ENCODE measurements around the gene SLC19A1. TPM values are rescaled to one million over a fixed set of nuclear protein-coding genes. Genes with fewer than 3 reads are reported as not detected.

The SLC19A1 gene
- total and polyA plus RNA-seq, 8 donors, result 2.9 to 23.3 (median 5.3) TPM

DNA sequence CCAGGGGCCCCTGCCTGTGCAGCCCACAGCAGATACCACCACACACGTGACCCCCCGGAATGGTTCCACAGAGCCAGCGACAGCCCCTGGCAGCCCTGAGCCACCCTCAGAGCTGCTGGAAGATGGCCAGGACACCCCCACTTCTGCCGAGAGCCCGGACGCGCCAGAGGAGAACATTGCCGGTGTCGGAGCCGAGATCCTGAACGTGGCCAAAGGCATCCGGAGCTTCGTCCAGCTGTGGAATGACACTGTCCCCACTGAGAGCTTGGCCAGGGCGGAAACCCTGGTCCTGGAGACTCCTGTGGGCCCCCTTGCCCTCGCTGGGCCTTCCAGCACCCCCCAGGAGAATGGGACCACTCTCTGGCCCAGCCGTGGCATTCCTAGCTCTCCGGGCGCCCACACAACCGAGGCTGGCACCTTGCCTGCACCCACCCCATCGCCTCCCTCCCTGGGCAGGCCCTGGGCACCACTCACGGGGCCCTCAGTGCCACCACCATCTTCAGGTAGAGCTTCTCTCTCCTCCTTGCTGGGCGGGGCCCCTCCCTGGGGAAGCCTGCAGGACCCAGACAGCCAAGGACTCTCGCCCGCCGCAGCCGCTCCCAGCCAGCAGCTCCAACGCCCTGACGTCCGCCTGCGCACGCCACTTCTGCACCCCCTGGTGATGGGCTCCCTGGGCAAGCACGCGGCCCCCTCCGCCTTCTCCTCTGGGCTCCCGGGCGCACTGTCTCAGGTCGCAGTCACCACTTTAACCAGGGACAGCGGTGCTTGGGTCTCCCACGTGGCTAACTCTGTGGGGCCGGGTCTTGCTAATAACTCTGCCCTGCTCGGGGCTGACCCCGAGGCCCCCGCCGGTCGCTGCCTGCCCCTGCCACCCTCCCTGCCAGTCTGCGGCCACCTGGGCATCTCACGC, 86.3 kb downstream of the SLC19A1 start:
- no peaks in the 10 kb centered on the region for H3K9me3 ChIP-seq
- intact Hi-C loops (cut with DNase I; ENCODE audit: low total_unique reads), result no loop called here

DNA sequence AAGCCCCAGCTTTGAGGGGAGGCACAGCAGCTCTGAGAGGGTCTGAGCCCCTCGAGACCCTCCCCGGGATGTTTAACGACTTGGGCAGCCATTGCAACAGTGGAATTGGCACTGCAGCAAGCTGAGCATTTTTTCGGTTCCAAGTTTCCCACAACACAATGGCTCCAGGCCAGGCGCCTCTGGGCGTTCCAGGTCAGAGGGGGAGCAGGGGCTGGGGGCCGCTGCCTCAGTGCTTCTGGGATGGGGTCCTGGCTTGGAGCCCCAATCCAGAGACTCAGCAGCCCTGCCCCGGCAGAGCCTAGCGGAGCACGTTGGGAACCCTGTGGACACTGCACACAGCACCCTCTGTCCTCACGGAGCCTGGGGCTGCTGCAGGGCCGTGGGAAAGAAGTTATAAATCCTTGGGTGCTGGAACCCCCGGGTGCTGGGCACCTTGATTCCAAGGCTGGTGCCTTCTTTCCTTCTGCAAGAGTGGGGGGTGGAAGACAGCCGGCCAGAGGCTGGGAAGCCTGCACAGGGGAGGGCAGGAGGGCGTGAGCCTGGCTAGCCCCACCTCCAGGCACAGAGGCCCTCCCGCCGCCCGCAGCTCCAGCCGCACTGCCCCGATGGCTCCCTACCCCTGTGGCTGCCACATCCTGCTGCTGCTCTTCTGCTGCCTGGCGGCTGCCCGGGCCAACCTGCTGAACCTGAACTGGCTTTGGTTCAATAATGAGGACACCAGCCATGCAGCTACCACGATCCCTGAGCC, 87.1 kb downstream of the SLC19A1 start:
- Histone ChIP-seq H3K4me3 (peak overlapping the region; percentile 7 to 38 (median 32)), H3K9me3 (no peaks in the 10 kb centered on the region), H3K4me1 (peaks cover 18 to 33% (median 22%) of the 10 kb centered on the region in 4 donors), H3K27me3 (peaks cover 0 to 44% (median 6%) of the 10 kb centered on the region in 3 donors), H3K36me3 (no peaks in the 10 kb centered on the region), H3K27ac (peak overlapping the region in 2 of 5 donors; percentile 20 to 40)
- TF ChIP-seq EP300 (IDR thresholded peaks at IDR 0.05), result no peak
- TF ChIP-seq POLR2A (IDR thresholded peaks at IDR 0.05), result no peak
- TF ChIP-seq, protein P1, sequence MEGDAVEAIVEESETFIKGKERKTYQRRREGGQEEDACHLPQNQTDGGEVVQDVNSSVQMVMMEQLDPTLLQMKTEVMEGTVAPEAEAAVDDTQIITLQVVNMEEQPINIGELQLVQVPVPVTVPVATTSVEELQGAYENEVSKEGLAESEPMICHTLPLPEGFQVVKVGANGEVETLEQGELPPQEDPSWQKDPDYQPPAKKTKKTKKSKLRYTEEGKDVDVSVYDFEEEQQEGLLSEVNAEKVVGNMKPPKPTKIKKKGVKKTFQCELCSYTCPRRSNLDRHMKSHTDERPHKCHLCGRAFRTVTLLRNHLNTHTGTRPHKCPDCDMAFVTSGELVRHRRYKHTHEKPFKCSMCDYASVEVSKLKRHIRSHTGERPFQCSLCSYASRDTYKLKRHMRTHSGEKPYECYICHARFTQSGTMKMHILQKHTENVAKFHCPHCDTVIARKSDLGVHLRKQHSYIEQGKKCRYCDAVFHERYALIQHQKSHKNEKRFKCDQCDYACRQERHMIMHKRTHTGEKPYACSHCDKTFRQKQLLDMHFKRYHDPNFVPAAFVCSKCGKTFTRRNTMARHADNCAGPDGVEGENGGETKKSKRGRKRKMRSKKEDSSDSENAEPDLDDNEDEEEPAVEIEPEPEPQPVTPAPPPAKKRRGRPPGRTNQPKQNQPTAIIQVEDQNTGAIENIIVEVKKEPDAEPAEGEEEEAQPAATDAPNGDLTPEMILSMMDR (IDR thresholded peaks at IDR 0.05), result no peak
- TF ChIP-seq POLR2AphosphoS5 (IDR thresholded peaks at IDR 0.05), result no peak
- WGBS, 5 donors, result 9 to 45% (median 35%) methylated on average over 11 to 23 of the region's 23 CpGs
- DNase-seq, result peak in 1 of 2 donors; percentile 66
- intact Hi-C loops (cut with DNase I; ENCODE audit: low total_unique reads), result no loop called here

More for the DNA sequence above, 86.3 kb downstream of the SLC19A1 start:
- H3K27ac ChIP-seq, result peak overlapping the region in 2 of 5 donors; percentile 20 to 40
- peaks cover 18 to 33% (median 22%) of the 10 kb centered on the region in 4 donors for H3K4me1 ChIP-seq
- no peak for TF ChIP-seq POLR2A (IDR thresholded peaks at IDR 0.05)
- no peak for TF ChIP-seq POLR2AphosphoS5 (IDR thresholded peaks at IDR 0.05)
- TF ChIP-seq, protein P1 (IDR thresholded peaks at IDR 0.05), result no peak
- TF ChIP-seq EP300 (IDR thresholded peaks at IDR 0.05), result no peak
- H3K36me3 ChIP-seq, result no peaks in the 10 kb centered on the region
- 77 to 86% (median 81%) methylated on average over 32 to 47 of the region's 47 CpGs for WGBS, 5 donors
- H3K27me3 ChIP-seq, result peaks cover 0 to 44% (median 6%) of the 10 kb centered on the region in 3 donors
- H3K4me3 ChIP-seq, result peak overlapping the region; percentile 7 to 38 (median 32)
- no peak for DNase-seq

DNA sequence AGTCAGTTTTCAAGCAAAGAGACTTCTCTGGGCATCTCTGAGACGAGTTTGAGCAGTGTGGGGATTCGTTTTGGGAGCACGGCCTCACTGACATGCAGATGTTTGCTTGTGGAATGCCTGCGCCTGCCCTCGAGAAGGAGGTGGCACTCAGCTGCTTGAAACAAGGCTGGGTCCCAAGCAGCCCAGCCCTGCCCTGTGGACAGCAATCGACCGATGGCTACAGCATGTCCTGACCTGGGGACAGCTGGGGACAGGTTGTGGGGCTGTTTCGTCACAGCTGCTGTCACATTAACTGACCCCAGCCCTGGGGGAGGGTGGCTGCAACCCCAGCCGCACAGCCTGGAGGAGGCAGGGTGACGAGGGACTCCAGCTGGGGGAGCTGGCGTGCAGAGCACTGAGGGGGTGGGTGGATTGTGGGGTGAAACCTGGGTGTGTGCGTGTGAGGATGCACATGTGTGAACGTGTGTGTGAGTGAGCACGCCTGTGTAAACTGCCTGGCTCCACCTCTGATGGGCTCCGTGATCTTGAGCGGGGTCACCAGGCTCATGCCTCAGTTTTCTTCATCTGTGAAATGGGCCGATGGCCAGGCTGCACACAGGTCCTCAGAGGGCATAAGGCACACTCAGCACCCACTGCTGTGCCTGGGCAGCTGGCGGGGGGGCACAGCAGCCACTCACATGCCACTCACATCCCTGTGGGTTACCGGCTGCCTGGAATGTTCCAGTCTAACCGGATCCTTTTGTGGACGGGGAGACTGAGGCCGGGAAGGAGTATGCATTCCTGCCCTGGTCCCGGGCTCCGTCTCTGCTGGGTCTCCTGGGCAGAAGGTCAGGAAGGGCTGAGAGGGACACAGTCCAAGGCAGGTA, 87.9 kb downstream of the SLC19A1 start:
- Histone ChIP-seq H3K4me3 (peak overlapping the region in 1 of 4 donors; percentile 38), H3K4me1 (peaks cover 18 to 33% (median 22%) of the 10 kb centered on the region in 4 donors), H3K36me3 (no peaks in the 10 kb centered on the region), H3K27me3 (peaks cover 0 to 44% (median 6%) of the 10 kb centered on the region in 3 donors), H3K9me3 (no peaks in the 10 kb centered on the region), H3K27ac (no peak overlapping the region)
- intact Hi-C loops (cut with DNase I; ENCODE audit: low total_unique reads), result no loop called here
- DNase-seq, result no peak
- 60 to 68% (median 66%) methylated on average over 17 to 24 of the region's 24 CpGs for WGBS, 5 donors
- TF ChIP-seq POLR2A (IDR thresholded peaks at IDR 0.05) (no peak), EP300 (IDR thresholded peaks at IDR 0.05) (no peak), POLR2AphosphoS5 (IDR thresholded peaks at IDR 0.05) (no peak)
- TF ChIP-seq, protein P1 (IDR thresholded peaks at IDR 0.05), result no peak
